GM13977 (cell line): Measurements from ENCODE around the gene LAMB4.

Experiments used
- DNase-seq: peaks from one replicate; pipeline ENCODE4 v3.0.0; 2012; ENCODE audit warnings: low spot score
- CTCF ChIP-seq: IDR thresholded peaks from 2 replicates; pipeline ENCODE4 v1.5.1; 2012; ENCODE audit warnings: mild to moderate bottlenecking, control low read depth; ENCODE audit not compliant: insufficient read depth; ENCODE audit errors: extremely low read depth, missing control alignments
- in situ Hi-C: fragments of 300-500 bp; cut with MboI; formaldehyde crosslinking; loops from one replicate; pipeline ENCODE4 v1.12.0; 2022; ENCODE audit warnings: low sequenced_read_pairs, low pct_unique_long_range_greater_than_20kb, mixed read lengths, inconsistent platforms; ENCODE audit not compliant: unreplicated experiment

The LAMB4 gene

GRCh38 chr7:108076156-108076555 is 54.0 kb downstream of the LAMB4 start:
- TF ChIP-seq CTCF, result no peak
- in situ Hi-C loops, result no loop called here

GRCh38 chr7:108073305-108074070 is 56.7 kb downstream of the LAMB4 start:
- no peak for DNase-seq
- in situ Hi-C loops, result no loop called here

More at GRCh38 chr7:108076156-108076555, 54.0 kb downstream of the LAMB4 start:
- no peak for DNase-seq

GRCh38 chr7:108072739-108073138 is 57.4 kb downstream of the LAMB4 start:
- DNase-seq, result no peak
- in situ Hi-C loops, result no loop called here
- no peak for TF ChIP-seq CTCF

More at GRCh38 chr7:108073305-108074070, 56.7 kb downstream of the LAMB4 start:
- no peak for TF ChIP-seq CTCF

- DNase-seq, result no peak
- TF ChIP-seq CTCF, result no peak
- in situ Hi-C loops, result no loop called here
These were observed 58.0 kb downstream of the LAMB4 start for GRCh38 chr7:108072116-108072515.

- no peak for DNase-seq
- TF ChIP-seq CTCF, result no peak
These were observed 58.6 kb downstream of the LAMB4 start for GRCh38 chr7:108071551-108071950.

GRCh38 chr7:108069646-108070045 is 60.5 kb downstream of the LAMB4 start:
- TF ChIP-seq CTCF, result no peak
- in situ Hi-C loops, result no loop called here
- no peak for DNase-seq

More at GRCh38 chr7:108071551-108071950, 58.6 kb downstream of the LAMB4 start:
- in situ Hi-C loops, result no loop called here
